Mucosa of descending colon (tissue), 3 donors: ENCODE data around the gene DRG2. TPM values are rescaled to one million over a fixed set of nuclear protein-coding genes. Genes with fewer than 3 reads are reported as not detected.

Experiments
- ATAC-seq: fragments of 200-7000 bp; cut with Tn5 transposase; one replicate; pipeline ENCODE4 v1.9.1; 2020; ENCODE audit warnings: mild to moderate bottlenecking, moderate library complexity
- DNase-seq, 3 donors: peaks; one replicate each; pipeline ENCODE4 v3.0.0-alpha.2; 2020
- H3K36me3 ChIP-seq: fragments of 200-600 bp; one replicate; pipeline ENCODE4 v1.8.0; 2021; ENCODE audit warnings: low read depth, mild to moderate bottlenecking
- H3K4me1 ChIP-seq: fragments of 200-600 bp; one replicate; pipeline ENCODE4 v1.8.0; 2021; ENCODE audit warnings: low read depth, mild to moderate bottlenecking
- H3K4me3 ChIP-seq: fragments of 200-600 bp; one replicate; pipeline ENCODE4 v1.8.0; 2021; ENCODE audit warnings: mild to moderate bottlenecking
- H3K9me3 ChIP-seq: fragments of 200-600 bp; one replicate; pipeline ENCODE4 v1.8.0; 2021; ENCODE audit warnings: mild to moderate bottlenecking
- intact Hi-C, 2 donors: fragments of 100-400 bp; cut with DNase I in 1 of 2; cut with micrococcal nuclease in 1 of 2; formaldehyde crosslinking; loops; one replicate each; pipeline versions ENCODE4 v1.11.0 to v1.11.1; 2022; cut with DNase I, micrococcal nuclease
- total RNA-seq, 3 donors: library from RNA; stranded (reverse); fragmentation: NEBNext Ultra II Directional in 2 of 3; extraction: Animal tissue kit (Norgen Biotek cat#: 25700) in 2 of 3; gene quantifications; one replicate each; pipeline versions ENCODE4 v1.2.1 to v1.2.4, GENCODE V29; 2021 to 2023
- TF ChIP-seq, protein P1 (sequence below): fragments of 200-600 bp; IDR thresholded peaks from one replicate; pipeline ENCODE4 v1.8.0; 2022; ENCODE audit warnings: antibody characterized with exemption, mild to moderate bottlenecking
- donor health status: DM: no; HTN: no; CAD: no; lungs with moderate emphysema.
- donor health status: DM: no; HTN: no; CAD: no.
- donor health status: DM: no; HTN: yes; CAD: no.

Gene DRG2
- total RNA-seq, 3 donors from 2014 or later, result 28.9 to 32.8 (median 32.6) TPM

DNA sequence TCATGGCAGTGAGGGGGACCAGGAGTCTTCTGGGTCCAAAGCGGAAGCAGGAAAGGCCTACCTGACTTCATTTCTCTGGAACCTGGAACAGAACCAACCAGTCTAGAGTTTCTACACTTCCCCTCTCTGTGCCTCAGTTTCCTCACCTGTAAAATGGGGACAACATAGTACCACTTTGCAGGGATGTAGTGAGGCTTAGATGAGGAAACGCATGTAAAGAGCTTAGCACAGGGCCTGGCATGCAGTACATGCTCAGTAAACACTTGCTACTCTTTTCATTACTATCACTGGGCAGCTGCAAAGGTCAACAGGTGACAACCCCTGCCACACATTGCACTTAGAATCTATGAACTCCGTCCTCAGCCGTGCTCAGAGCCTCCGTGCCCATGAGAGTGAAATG lies 45.0 kb downstream of the DRG2 start:
- intact Hi-C loops, result no loop called here
- TF ChIP-seq, protein P1, sequence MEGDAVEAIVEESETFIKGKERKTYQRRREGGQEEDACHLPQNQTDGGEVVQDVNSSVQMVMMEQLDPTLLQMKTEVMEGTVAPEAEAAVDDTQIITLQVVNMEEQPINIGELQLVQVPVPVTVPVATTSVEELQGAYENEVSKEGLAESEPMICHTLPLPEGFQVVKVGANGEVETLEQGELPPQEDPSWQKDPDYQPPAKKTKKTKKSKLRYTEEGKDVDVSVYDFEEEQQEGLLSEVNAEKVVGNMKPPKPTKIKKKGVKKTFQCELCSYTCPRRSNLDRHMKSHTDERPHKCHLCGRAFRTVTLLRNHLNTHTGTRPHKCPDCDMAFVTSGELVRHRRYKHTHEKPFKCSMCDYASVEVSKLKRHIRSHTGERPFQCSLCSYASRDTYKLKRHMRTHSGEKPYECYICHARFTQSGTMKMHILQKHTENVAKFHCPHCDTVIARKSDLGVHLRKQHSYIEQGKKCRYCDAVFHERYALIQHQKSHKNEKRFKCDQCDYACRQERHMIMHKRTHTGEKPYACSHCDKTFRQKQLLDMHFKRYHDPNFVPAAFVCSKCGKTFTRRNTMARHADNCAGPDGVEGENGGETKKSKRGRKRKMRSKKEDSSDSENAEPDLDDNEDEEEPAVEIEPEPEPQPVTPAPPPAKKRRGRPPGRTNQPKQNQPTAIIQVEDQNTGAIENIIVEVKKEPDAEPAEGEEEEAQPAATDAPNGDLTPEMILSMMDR, result no peak
- Histone ChIP-seq H3K4me1 (no peaks in the 10 kb centered on the region), H3K4me3 (no peak overlapping the region), H3K36me3 (no peaks in the 10 kb centered on the region), H3K9me3 (no peaks in the 10 kb centered on the region)
- ATAC-seq, result no peak
- DNase-seq, result no peak

DNA sequence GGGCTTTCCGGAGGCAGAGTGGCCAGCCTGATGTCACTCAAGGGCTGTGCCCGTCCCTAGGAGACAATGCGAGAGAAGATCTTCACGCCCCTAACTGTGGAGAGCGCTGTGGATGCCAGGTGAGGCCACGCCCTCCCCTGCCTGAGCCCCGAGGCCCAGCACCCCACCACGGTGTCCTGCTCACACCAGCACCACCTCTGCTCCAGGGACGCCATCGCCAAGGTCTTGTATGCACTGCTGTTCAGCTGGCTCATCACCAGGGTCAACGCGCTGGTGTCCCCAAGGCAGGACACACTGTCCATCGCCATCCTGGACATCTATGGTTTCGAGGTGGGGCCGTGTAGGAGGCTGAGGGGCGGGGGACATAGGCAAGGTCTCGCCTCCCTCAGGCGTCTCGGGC lies 48.6 kb downstream of the DRG2 start:
- no peaks in the 10 kb centered on the region for H3K4me1 ChIP-seq
- H3K36me3 ChIP-seq, result no peaks in the 10 kb centered on the region
- TF ChIP-seq, protein P1, result no peak
- H3K4me3 ChIP-seq, result no peak overlapping the region
- DNase-seq (no peak), ATAC-seq (no peak)
- intact Hi-C loops, result no loop called here
- H3K9me3 ChIP-seq, result no peaks in the 10 kb centered on the region

DNA sequence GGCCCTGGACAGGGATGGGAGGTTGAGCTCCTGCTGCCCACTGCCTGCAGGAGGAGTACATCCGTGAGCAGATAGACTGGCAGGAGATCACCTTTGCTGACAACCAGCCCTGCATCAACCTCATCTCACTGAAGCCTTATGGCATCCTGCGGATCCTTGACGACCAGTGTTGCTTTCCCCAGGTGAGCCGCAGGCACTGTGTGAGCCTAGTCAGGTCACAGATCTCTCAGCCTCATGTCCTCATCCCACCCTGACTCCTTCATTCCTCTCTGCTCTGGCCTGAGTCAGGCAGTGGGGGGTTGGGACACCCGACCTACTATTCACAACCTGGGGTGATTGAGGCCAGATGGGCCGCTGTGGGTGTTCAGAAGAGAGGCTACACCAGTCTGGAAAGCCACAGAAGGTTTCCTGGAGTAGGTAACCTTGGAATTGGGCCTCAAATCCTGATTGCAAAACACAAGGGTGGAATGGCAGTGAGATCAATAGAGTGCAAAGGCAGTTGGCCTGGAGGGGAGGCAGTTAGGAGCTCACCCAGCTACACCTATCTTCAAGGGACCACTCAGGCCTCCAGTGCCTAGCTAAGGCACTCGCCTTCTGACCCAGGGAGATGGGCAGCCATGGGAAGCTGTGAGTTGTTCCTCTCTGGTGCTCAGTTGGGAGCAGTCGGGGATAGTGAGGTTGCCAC lies 50.5 kb downstream of the DRG2 start:
- Histone ChIP-seq H3K4me1 (no peaks in the 10 kb centered on the region), H3K36me3 (no peaks in the 10 kb centered on the region), H3K4me3 (no peak overlapping the region), H3K9me3 (no peaks in the 10 kb centered on the region)
- TF ChIP-seq, protein P1, result no peak
- DNase-seq, result no peak
- no peak for ATAC-seq
- intact Hi-C loops, result no loop called here

DNA sequence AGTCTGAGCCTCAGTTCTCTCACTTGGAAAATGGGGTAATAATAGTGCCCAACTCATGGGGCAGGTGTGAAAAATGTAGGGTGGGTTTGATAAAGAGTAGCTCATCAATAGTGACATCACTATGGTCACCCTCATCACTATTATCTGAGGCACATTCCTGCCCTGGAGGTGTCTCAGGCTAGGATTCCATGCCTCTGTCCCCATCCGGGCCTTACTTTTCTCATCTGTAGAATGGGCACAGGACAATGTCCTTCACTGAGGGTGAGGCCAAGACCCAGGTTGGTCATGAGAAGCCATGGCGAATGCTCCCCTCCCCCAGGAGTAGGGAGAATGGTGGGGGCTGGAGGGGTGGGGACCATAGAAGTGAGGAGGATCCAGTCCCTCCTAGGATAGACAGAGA lies 51.3 kb downstream of the DRG2 start:
- TF ChIP-seq, protein P1, result no peak

DNA sequence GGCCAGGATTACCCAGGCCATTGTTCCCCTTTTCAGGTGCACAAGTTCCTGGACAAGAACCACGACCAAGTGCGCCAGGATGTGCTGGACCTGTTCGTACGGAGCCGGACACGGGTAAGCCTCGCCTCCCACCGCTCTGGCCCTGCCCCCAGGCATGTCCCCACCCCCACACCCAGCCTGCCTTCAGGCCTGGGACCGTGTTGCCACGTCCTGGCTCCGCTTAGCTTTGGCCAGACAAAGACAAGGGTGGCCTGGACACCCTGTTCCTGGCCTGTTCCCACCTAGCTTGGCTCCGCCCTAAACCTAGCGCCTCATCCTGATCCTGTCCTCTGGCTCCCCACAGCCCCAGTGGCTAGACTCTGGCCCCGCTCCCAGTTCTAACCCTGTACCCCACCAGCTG lies 51.8 kb downstream of the DRG2 start:
- ATAC-seq (no peak), DNase-seq (no peak)
- Histone ChIP-seq H3K4me1 (no peaks in the 10 kb centered on the region), H3K9me3 (no peaks in the 10 kb centered on the region), H3K4me3 (no peak overlapping the region), H3K36me3 (no peaks in the 10 kb centered on the region)
- TF ChIP-seq, protein P1, result no peak
- intact Hi-C loops, result no loop called here

More for the DNA sequence above, 51.3 kb downstream of the DRG2 start:
- intact Hi-C loops, result no loop called here
- DNase-seq (no peak), ATAC-seq (no peak)
- no peaks in the 10 kb centered on the region for H3K4me1 ChIP-seq
- H3K36me3 ChIP-seq, result no peaks in the 10 kb centered on the region
- no peaks in the 10 kb centered on the region for H3K9me3 ChIP-seq
- H3K4me3 ChIP-seq, result no peak overlapping the region
